Kidney epithelial cell (primary cell): ENCODE data around the gene CDH11. TPM values are rescaled to one million over a fixed set of nuclear protein-coding genes. Genes with fewer than 3 reads are reported as not detected.

ENCODE experiments used
- DNase-seq: peaks from one replicate; pipeline ENCODE4 v3.0.0-alpha.2; 2010; ENCODE audit warnings: low read depth
- H3K27me3 ChIP-seq: 2 replicates; pipeline ENCODE4 v1.6.0; 2011; ENCODE audit warnings: low read length; ENCODE audit not compliant: control insufficient read depth, insufficient read depth
- H3K36me3 ChIP-seq: 2 replicates; pipeline ENCODE4 v1.5.1; 2011; ENCODE audit warnings: low read length; ENCODE audit not compliant: control insufficient read depth, insufficient read depth
- H3K4me3 ChIP-seq: 2 replicates; pipeline ENCODE4 v1.5.1; 2011; ENCODE audit warnings: low read depth, mild to moderate bottlenecking, control low read depth, low read length
- CTCF ChIP-seq: IDR thresholded peaks from 2 replicates; pipeline ENCODE4 v1.5.1; 2011; ENCODE audit warnings: mild to moderate bottlenecking, moderate library complexity, low read length, control low read depth, inconsistent platforms; ENCODE audit not compliant: insufficient read depth, poor library complexity, severe bottlenecking
- total RNA-seq: library from RNA; depleted of rRNA; stranded (reverse); fragments of >200 nt; gene quantifications from 2 replicates; pipeline ENCODE4 v1.2.3, GENCODE V29; 2015

CDH11 gene
- total RNA-seq, result 114 and 135 TPM in 2 replicates

- TF ChIP-seq CTCF, result no peak
- Histone ChIP-seq H3K4me3 (peak within 1 kb of the TSS; percentile 68), H3K36me3 (no peaks in the 10 kb centered on the region), H3K27me3 (peaks cover 35% of the 10 kb centered on the region)
- DNase-seq, result no peak
These were observed at the start of gene CDH11 for GRCh38 chr16:65121870-65122723. TSS of gene CDH11 (minus strand) at chr16:65122063. CDS start at chr16:65004869, 117,194 bp downstream.

GRCh38 chr16:65154321-65154720, 32.5 kb upstream of the CDH11 start:
- Histone ChIP-seq H3K27me3 (no peaks in the 10 kb centered on the region), H3K4me3 (no peak overlapping the region), H3K36me3 (no peaks in the 10 kb centered on the region)
- no peak for TF ChIP-seq CTCF
- peak; percentile 56 for DNase-seq

GRCh38 chr16:65153365-65154105, 31.7 kb upstream of the CDH11 start:
- H3K36me3 ChIP-seq, result no peaks in the 10 kb centered on the region
- H3K4me3 ChIP-seq, result no peak overlapping the region
- peak; percentile 10 for TF ChIP-seq CTCF
- DNase-seq, result no peak
- no peaks in the 10 kb centered on the region for H3K27me3 ChIP-seq

GRCh38 chr16:65148804-65149203, 26.9 kb upstream of the CDH11 start:
- no peak for TF ChIP-seq CTCF

GRCh38 chr16:65142276-65142675, 20.4 kb upstream of the CDH11 start:
- Histone ChIP-seq H3K36me3 (no peaks in the 10 kb centered on the region), H3K4me3 (no peak overlapping the region), H3K27me3 (no peaks in the 10 kb centered on the region)
- DNase-seq, result no peak
- no peak for TF ChIP-seq CTCF

More at GRCh38 chr16:65148804-65149203, 26.9 kb upstream of the CDH11 start:
- no peaks in the 10 kb centered on the region for H3K27me3 ChIP-seq
- DNase-seq, result no peak
- H3K4me3 ChIP-seq, result no peak overlapping the region
- H3K36me3 ChIP-seq, result no peaks in the 10 kb centered on the region
